GM12801 (cell line): ENCODE data around the gene EVX1.

Source experiments
- CTCF ChIP-seq: IDR thresholded peaks from one replicate; pipeline ENCODE4 v1.5.1; 2011; ENCODE audit warnings: control low read depth; ENCODE audit not compliant: insufficient read length; ENCODE audit errors: extremely low read depth

EVX1 gene

GRCh38 chr7:27214239-27214950, 28.2 kb upstream of the EVX1 start:
- no peak for TF ChIP-seq CTCF

DNA sequence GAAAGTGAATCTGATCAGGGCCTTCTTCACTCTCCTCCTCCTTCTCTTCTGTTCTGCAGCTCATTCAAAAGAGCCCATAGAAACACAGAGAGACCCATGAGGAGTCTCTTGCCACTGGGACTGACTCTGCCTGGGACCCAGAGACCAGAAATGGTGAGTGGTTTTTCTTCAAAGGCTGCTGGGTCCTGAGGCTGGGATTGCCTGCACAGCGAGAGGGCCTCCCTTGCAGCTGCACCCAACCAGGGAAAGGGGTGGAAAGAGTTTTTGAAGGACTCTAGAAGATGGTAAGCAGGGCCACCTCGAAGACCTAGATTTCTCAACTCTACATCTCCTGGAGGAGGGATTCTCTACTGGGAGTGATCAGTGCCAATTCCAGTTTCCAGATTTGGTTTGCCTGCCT, 27.2 kb upstream of the EVX1 start:
- no peak for TF ChIP-seq CTCF

- no peak for TF ChIP-seq CTCF
These were observed 24.7 kb upstream of the EVX1 start for GRCh38 chr7:27217951-27218350.

DNA sequence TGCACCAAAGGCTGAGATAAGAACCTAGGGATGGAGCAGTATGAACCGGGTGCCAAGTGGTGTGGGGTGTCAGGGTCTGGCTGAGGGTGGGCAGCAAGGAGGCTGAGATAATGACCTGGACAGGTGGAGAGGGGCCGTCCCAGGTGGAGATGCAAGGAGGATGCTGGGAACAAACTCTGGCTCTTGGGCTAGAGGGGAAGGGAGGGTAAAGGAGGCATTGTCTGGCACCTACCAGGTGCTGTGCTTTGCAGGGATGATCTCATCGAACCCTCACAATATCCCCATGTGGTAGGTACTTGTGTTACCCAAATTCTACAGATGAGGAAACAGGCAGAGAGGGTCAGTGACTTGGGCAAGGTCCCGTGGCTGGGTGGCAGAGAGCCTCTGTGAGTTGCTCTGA, 22.8 kb upstream of the EVX1 start:
- no peak for TF ChIP-seq CTCF

DNA sequence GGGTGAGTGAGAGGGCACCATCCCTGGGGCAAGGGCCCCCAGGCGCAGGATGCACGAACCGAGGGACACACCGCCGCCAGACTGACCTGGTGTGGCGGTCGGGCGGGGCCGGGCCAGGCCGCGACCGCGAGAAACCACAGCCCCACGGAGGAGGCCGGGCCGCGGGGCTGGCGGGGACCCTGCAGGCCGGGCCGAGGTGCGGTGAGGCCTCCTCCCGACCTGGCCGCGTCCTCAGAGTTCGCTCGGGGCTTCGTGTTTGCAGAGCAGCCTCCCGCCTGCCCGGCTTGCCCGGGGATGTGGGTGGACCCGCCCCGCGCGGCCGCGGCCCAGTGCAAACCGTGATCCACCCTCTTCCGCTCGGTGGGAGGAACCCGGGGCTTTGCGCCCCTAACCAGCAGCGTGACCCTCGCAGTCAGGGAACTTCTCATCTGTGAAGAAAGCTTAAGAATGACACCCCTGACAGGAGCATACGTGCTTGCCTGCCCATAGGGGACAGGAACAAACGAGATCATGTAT, 22.1 kb upstream of the EVX1 start:
- TF ChIP-seq CTCF = no peak

GRCh38 chr7:27221201-27221797, 21.3 kb upstream of the EVX1 start:
- TF ChIP-seq CTCF = no peak

GRCh38 chr7:27223941-27224575, 18.5 kb upstream of the EVX1 start:
- TF ChIP-seq CTCF = no peak
